Cardiac fibroblast (primary cell): Measurements from ENCODE around the gene EDN1.

Source experiments
- DNase-seq, 2 donors: peaks; one replicate each; pipeline versions ENCODE4 v3.0.0 to v3.0.0-alpha.2; 2010; ENCODE audit warnings: low read depth in 2 of 2
- H3K4me3 ChIP-seq, 2 donors: replicated peaks in 1 of 2; 1 replicate in 1 of 2; 2 replicates in 1 of 2; pipeline ENCODE4 v1.5.1; 2011; ENCODE audit warnings: low read depth in 2 of 2, low read length in 2 of 2, mild to moderate bottlenecking in 2 of 2, moderate library complexity in 1 of 2
- CTCF ChIP-seq: IDR thresholded peaks from one replicate; pipeline ENCODE4 v1.5.1; 2011; ENCODE audit warnings: low read depth, mild to moderate bottlenecking, low read length, inconsistent platforms

Gene EDN1

GRCh38 chr6:12297363-12298016 lies 7.3 kb downstream of the EDN1 start:
- peak in 1 of 2 donors; percentile 23 for DNase-seq
- H3K4me3 ChIP-seq, result no peak overlapping the region
- TF ChIP-seq CTCF, result no peak

GRCh38 chr6:12298017-12298978 lies 8.1 kb downstream of the EDN1 start:
- TF ChIP-seq CTCF, result no peak
- DNase-seq, result peak; percentile 28 to 31
- no peak overlapping the region for H3K4me3 ChIP-seq

- TF ChIP-seq CTCF, result no peak
- DNase-seq, result peak; percentile 23 to 27
- H3K4me3 ChIP-seq, result no peak overlapping the region
Measured at GRCh38 chr6:12298995-12299394, 8.8 kb downstream of the EDN1 start.

- no peak overlapping the region for H3K4me3 ChIP-seq
- TF ChIP-seq CTCF, result no peak
- DNase-seq, result no peak
Measured at GRCh38 chr6:12301018-12301417, 10.9 kb downstream of the EDN1 start.

- no peak for DNase-seq
- no peak overlapping the region for H3K4me3 ChIP-seq
Measured at GRCh38 chr6:12304487-12304886, 14.3 kb downstream of the EDN1 start.

GRCh38 chr6:12309070-12309469 lies 18.9 kb downstream of the EDN1 start:
- no peak overlapping the region for H3K4me3 ChIP-seq
- DNase-seq, result no peak
- TF ChIP-seq CTCF, result no peak

More at GRCh38 chr6:12304487-12304886, 14.3 kb downstream of the EDN1 start:
- TF ChIP-seq CTCF, result no peak
